ENCODE measurements around the gene CSH2. TPM values are rescaled to one million over a fixed set of nuclear protein-coding genes. Genes with fewer than 3 reads are reported as not detected.

CSH2 gene
- total and polyA plus RNA-seq, 2 of the 13 experiments (the other 11 are each of a cell fraction or from before 2014, with no cell fraction given), result not detected

- TF ChIP-seq ZNF75D (CRISPR knock-in tag; IDR thresholded peaks at IDR 0.05; ENCODE audit: borderline replicate concordance), result no peak
- no peak for TF ChIP-seq ZNF850 (CRISPR knock-in tag; conservative IDR thresholded peaks at IDR 0.05)
- TF ChIP-seq RFX3 (CRISPR knock-in tag; IDR thresholded peaks at IDR 0.05), result no peak
- TF ChIP-seq THAP7 (CRISPR knock-in tag; IDR thresholded peaks at IDR 0.05), result 0 out of 2 replicates have a peak, but pooled peaks have one; percentile 18
- peak; percentile 67; the same call in 1 of the 2 replicates for TF ChIP-seq ZNF414 (CRISPR knock-in tag; IDR thresholded peaks at IDR 0.05)
- TF ChIP-seq ELF1 (CRISPR knock-in tag; IDR thresholded peaks at IDR 0.05), result no peak
- TF ChIP-seq ZNF713 (CRISPR knock-in tag; IDR thresholded peaks at IDR 0.05), result no peak
- peak; percentile 50; the same call in 1 of the 2 replicates for TF ChIP-seq ZNF281 (CRISPR knock-in tag; IDR thresholded peaks at IDR 0.05; ENCODE audit: borderline replicate concordance)
- TF ChIP-seq CC2D1A (CRISPR knock-in tag; IDR thresholded peaks at IDR 0.05), result no peak
- no peak for TF ChIP-seq ATF7 (IDR thresholded peaks at IDR 0.05)
- no peak for TF ChIP-seq ATF7 (CRISPR knock-in tag; IDR thresholded peaks at IDR 0.05)
- TF ChIP-seq GLMP (CRISPR knock-in tag; IDR thresholded peaks at IDR 0.05; ENCODE audit: borderline replicate concordance), result no peak
- no peak for TF ChIP-seq TBP (CRISPR knock-in tag; IDR thresholded peaks at IDR 0.05)
- TF ChIP-seq KMT2B (CRISPR knock-in tag; IDR thresholded peaks at IDR 0.05), result no peak
- no peak for TF ChIP-seq ZKSCAN1 (IDR thresholded peaks at IDR 0.05; ENCODE audit: low read length)
- no peak for TF ChIP-seq ZNF883 (CRISPR knock-in tag; IDR thresholded peaks at IDR 0.05; ENCODE audit: not compliant biosample characterization)
- peak; percentile 47; the same call in 1 of the 2 replicates for TF ChIP-seq NCOA2 (CRISPR knock-in tag; IDR thresholded peaks at IDR 0.05)
- TF ChIP-seq PRDM15 (CRISPR knock-in tag; IDR thresholded peaks at IDR 0.05), result peak; percentile 46; the same call in 1 of the 2 replicates
- TF ChIP-seq LRRFIP1 (CRISPR knock-in tag; conservative IDR thresholded peaks at IDR 0.05), result no peak
- no peak for TF ChIP-seq HOXA5 (CRISPR knock-in tag; IDR thresholded peaks at IDR 0.05)
Measured at GRCh38 chr17:63854709-63855108, 18.8 kb downstream of the CSH2 start (continued).
